ENCODE measurements around the gene TIMP1.

TIMP1 gene

GRCh38 chrX:47593522-47593921 is 11.3 kb downstream of the TIMP1 start:
- Histone ChIP-seq H3K4me1 (ENCODE audit: insufficient read depth, low read length, severe bottlenecking) (no peaks in the 10 kb centered on the region), H3K36me3 (ENCODE audit: insufficient read depth, low read length) (no peaks in the 10 kb centered on the region), H3K27ac (ENCODE audit: low read depth, low read length, poor library complexity, severe bottlenecking) (no peak overlapping the region), H3F3A (ENCODE audit: insufficient read depth, low read length) (no peaks in the 10 kb centered on the region), H3K9me2 (ENCODE audit: low read depth, low read length) (no peaks in the 10 kb centered on the region), H3K9me3 (ENCODE audit: low read length) (no peaks in the 10 kb centered on the region), H3K9ac (ENCODE audit: low read length) (no peak overlapping the region), H3K27me3 (ENCODE audit: insufficient read depth, low read length) (no peaks in the 10 kb centered on the region), H4K20me1 (ENCODE audit: insufficient read depth, low read length) (no peaks in the 10 kb centered on the region), H3K4me3 (ENCODE audit: low read depth, low read length, poor library complexity, severe bottlenecking) (no peak overlapping the region), H3K79me2 (ENCODE audit: insufficient read depth, low read length) (no peaks in the 10 kb centered on the region), H2AFZ (ENCODE audit: low read length) (no peak overlapping the region), H3K4me2 (ENCODE audit: low read length) (no peak overlapping the region)
- no peak for TF ChIP-seq EZH2 (IDR thresholded peaks at IDR 0.05; ENCODE audit: borderline replicate concordance, low read length)
- no peak for TF ChIP-seq CTCF (IDR thresholded peaks at IDR 0.05; ENCODE audit: low read length)

- no peak for TF ChIP-seq CTCF (IDR thresholded peaks at IDR 0.05; ENCODE audit: low read length)
- TF ChIP-seq EZH2 (IDR thresholded peaks at IDR 0.05; ENCODE audit: borderline replicate concordance, low read length) = no peak
- Histone ChIP-seq H3F3A (ENCODE audit: insufficient read depth, low read length) (no peaks in the 10 kb centered on the region), H3K4me3 (ENCODE audit: low read depth, low read length, poor library complexity, severe bottlenecking) (no peak overlapping the region), H3K27me3 (ENCODE audit: insufficient read depth, low read length) (no peaks in the 10 kb centered on the region), H3K79me2 (ENCODE audit: insufficient read depth, low read length) (no peaks in the 10 kb centered on the region), H3K27ac (ENCODE audit: low read depth, low read length, poor library complexity, severe bottlenecking) (no peak overlapping the region), H3K4me1 (ENCODE audit: insufficient read depth, low read length, severe bottlenecking) (no peaks in the 10 kb centered on the region), H3K36me3 (ENCODE audit: insufficient read depth, low read length) (no peaks in the 10 kb centered on the region), H3K9ac (ENCODE audit: low read length) (no peak overlapping the region), H3K9me2 (ENCODE audit: low read depth, low read length) (no peaks in the 10 kb centered on the region), H4K20me1 (ENCODE audit: insufficient read depth, low read length) (no peaks in the 10 kb centered on the region), H3K9me3 (ENCODE audit: low read length) (no peaks in the 10 kb centered on the region), H2AFZ (ENCODE audit: low read length) (no peak overlapping the region), H3K4me2 (ENCODE audit: low read length) (no peak overlapping the region)
These were observed 13.5 kb downstream of the TIMP1 start for GRCh38 chrX:47595716-47596251.

GRCh38 chrX:47596256-47596655 is 14.0 kb downstream of the TIMP1 start:
- no peaks in the 10 kb centered on the region for H3K79me2 ChIP-seq (ENCODE audit: insufficient read depth, low read length)
- no peaks in the 10 kb centered on the region for H3F3A ChIP-seq (ENCODE audit: insufficient read depth, low read length)
- H3K27me3 ChIP-seq (ENCODE audit: insufficient read depth, low read length) = no peaks in the 10 kb centered on the region
- H3K9ac ChIP-seq (ENCODE audit: low read length) = no peak overlapping the region
- H2AFZ ChIP-seq (ENCODE audit: low read length) = no peak overlapping the region
- H3K4me2 ChIP-seq (ENCODE audit: low read length) = no peak overlapping the region
- no peaks in the 10 kb centered on the region for H3K4me1 ChIP-seq (ENCODE audit: insufficient read depth, low read length, severe bottlenecking)
- no peak overlapping the region for H3K27ac ChIP-seq (ENCODE audit: low read depth, low read length, poor library complexity, severe bottlenecking)
- no peak overlapping the region for H3K4me3 ChIP-seq (ENCODE audit: low read depth, low read length, poor library complexity, severe bottlenecking)
- no peaks in the 10 kb centered on the region for H3K9me2 ChIP-seq (ENCODE audit: low read depth, low read length)
- TF ChIP-seq CTCF (IDR thresholded peaks at IDR 0.05; ENCODE audit: low read length) (no peak), EZH2 (IDR thresholded peaks at IDR 0.05; ENCODE audit: borderline replicate concordance, low read length) (no peak)
- no peaks in the 10 kb centered on the region for H3K36me3 ChIP-seq (ENCODE audit: insufficient read depth, low read length)
- no peaks in the 10 kb centered on the region for H4K20me1 ChIP-seq (ENCODE audit: insufficient read depth, low read length)
- no peaks in the 10 kb centered on the region for H3K9me3 ChIP-seq (ENCODE audit: low read length)
